ENCODE measurements around the gene PUSL1. TPM values are rescaled to one million over a fixed set of nuclear protein-coding genes. Genes with fewer than 3 reads are reported as not detected.

PUSL1 gene
- total and polyA plus RNA-seq, 2 of the 13 experiments (the other 11 are each of a cell fraction or from before 2014, with no cell fraction given): 8.3 to 22.2 TPM

DNA sequence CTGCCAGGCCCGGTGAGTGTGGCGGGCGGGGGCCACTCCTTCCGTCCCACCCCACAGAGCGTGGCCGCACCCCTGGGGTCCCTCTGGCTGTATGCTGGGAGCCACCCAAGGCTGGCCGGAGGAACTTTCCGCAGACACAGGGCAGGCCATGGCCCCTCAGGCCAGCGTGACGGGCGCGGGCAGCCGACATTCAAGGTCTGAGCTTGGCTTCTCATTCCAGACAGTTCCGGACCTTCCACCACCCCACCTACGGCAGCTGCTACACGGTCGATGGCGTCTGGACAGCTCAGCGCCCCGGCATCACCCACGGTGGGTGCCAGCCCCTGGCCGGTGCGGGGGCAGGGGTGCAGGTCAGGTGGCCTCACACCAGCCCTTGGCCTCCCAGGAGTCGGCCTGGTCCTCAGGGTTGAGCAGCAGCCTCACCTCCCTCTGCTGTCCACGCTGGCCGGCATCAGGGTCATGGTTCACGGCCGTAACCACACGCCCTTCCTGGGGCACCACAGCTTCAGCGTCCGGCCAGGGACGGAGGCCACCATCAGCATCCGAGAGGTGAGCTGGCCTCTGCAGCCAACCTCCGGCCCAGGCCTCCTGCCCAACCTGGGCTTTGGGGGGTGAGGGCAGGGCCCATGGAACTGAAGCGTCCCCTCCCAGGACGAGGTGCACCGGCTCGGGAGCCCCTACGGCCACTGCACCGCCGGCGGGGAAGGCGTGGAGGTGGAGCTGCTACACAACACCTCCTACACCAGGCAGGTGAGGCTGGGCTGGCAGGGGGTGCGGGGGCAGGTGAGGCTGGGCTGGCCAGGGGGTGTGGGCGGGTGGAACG lies 20.9 kb upstream of the PUSL1 start (continued):
- TF ChIP-seq, protein P1, sequence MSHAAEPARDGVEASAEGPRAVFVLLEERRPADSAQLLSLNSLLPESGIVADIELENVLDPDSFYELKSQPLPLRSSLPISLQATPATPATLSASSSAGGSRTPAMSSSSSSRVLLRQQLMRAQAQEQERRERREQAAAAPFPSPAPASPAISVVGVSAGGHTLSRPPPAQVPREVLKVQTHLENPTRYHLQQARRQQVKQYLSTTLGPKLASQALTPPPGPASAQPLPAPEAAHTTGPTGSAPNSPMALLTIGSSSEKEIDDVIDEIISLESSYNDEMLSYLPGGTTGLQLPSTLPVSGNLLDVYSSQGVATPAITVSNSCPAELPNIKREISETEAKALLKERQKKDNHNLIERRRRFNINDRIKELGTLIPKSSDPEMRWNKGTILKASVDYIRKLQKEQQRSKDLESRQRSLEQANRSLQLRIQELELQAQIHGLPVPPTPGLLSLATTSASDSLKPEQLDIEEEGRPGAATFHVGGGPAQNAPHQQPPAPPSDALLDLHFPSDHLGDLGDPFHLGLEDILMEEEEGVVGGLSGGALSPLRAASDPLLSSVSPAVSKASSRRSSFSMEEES (CRISPR knock-in tag; IDR thresholded peaks at IDR 0.05): no peak
- peak; percentile 27; the same call in 1 of the 2 replicates for TF ChIP-seq YEATS4 (CRISPR knock-in tag; IDR thresholded peaks at IDR 0.05; ENCODE audit: borderline replicate concordance)
- TF ChIP-seq ONECUT2 (CRISPR knock-in tag; IDR thresholded peaks at IDR 0.05): no peak
- no peak for TF ChIP-seq HOMEZ (CRISPR knock-in tag; IDR thresholded peaks at IDR 0.05; ENCODE audit: low read depth)
- no peak for TF ChIP-seq ZNF766 (CRISPR knock-in tag; IDR thresholded peaks at IDR 0.05; ENCODE audit: borderline replicate concordance)
- no peak for TF ChIP-seq RBFOX2 (IDR thresholded peaks at IDR 0.05; ENCODE audit: low read depth, low read length)
- no peak for TF ChIP-seq ZNF660 (CRISPR knock-in tag; IDR thresholded peaks at IDR 0.05; ENCODE audit: borderline replicate concordance, low read depth)
- peak; percentile 73 for TF ChIP-seq GABPB1 (CRISPR knock-in tag; IDR thresholded peaks at IDR 0.05)
- no peak for TF ChIP-seq ETV6 (CRISPR knock-in tag; conservative IDR thresholded peaks at IDR 0.05)
- no peak for TF ChIP-seq TEAD2 (CRISPR knock-in tag; IDR thresholded peaks at IDR 0.05)
- no peak for TF ChIP-seq ZNF12 (CRISPR knock-in tag; IDR thresholded peaks at IDR 0.05)
- TF ChIP-seq BCL6 (CRISPR knock-in tag; IDR thresholded peaks at IDR 0.05): 0 out of 2 replicates have a peak, but pooled peaks have one; percentile 20
- no peak for TF ChIP-seq ZBTB3 (CRISPR knock-in tag; IDR thresholded peaks at IDR 0.05; ENCODE audit: borderline replicate concordance, low read depth)
- TF ChIP-seq FOXK1 (CRISPR knock-in tag; IDR thresholded peaks at IDR 0.05; ENCODE audit: borderline replicate concordance, low read depth): no peak
- no peak for TF ChIP-seq CHD4 (IDR thresholded peaks at IDR 0.05; ENCODE audit: borderline replicate concordance, low read length)
- TF ChIP-seq RELA (CRISPR knock-in tag; IDR thresholded peaks at IDR 0.05): no peak
- TF ChIP-seq, protein P2, sequence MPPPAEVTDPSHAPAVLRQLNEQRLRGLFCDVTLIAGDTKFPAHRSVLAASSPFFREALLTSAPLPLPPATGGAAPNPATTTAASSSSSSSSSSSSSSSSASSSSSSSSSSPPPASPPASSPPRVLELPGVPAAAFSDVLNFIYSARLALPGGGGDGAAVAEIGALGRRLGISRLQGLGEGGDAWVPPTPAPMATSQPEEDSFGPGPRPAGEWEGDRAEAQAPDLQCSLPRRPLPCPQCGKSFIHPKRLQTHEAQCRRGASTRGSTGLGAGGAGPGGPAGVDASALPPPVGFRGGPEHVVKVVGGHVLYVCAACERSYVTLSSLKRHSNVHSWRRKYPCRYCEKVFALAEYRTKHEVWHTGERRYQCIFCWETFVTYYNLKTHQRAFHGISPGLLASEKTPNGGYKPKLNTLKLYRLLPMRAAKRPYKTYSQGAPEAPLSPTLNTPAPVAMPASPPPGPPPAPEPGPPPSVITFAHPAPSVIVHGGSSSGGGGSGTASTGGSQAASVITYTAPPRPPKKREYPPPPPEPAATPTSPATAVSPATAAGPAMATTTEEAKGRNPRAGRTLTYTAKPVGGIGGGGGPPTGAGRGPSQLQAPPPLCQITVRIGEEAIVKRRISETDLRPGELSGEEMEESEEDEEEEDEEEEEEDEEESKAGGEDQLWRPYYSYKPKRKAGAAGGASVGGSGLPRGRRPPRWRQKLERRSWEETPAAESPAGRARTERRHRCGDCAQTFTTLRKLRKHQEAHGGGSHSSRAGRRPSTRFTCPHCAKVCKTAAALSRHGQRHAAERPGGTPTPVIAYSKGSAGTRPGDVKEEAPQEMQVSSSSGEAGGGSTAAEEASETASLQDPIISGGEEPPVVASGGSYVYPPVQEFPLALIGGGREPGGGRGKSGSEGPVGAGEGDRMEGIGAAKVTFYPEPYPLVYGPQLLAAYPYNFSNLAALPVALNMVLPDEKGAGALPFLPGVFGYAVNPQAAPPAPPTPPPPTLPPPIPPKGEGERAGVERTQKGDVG (CRISPR knock-in tag; IDR thresholded peaks at IDR 0.05; ENCODE audit: borderline replicate concordance): no peak
- no peak for TF ChIP-seq BHLHE40 (IDR thresholded peaks at IDR 0.05; ENCODE audit: low read length)
- no peak for TF ChIP-seq NFATC3 (CRISPR knock-in tag; IDR thresholded peaks at IDR 0.05)
- TF ChIP-seq ZBTB7A (CRISPR knock-in tag; IDR thresholded peaks at IDR 0.05): no peak
- no peak for TF ChIP-seq ZNF282 (IDR thresholded peaks at IDR 0.05; ENCODE audit: partially characterized antibody)
- TF ChIP-seq FOSL2 (CRISPR knock-in tag; IDR thresholded peaks at IDR 0.05): no peak; the same call in 1 of the 2 replicates
- TF ChIP-seq RFXAP (CRISPR knock-in tag; IDR thresholded peaks at IDR 0.05; ENCODE audit: borderline replicate concordance): peak; percentile 42; the same call in 1 of the 2 replicates
- 0 out of 2 replicates have a peak, but pooled peaks have one; percentile 38 for TF ChIP-seq ZNF543 (CRISPR knock-in tag; IDR thresholded peaks at IDR 0.05)
- TF ChIP-seq ZNF180 (CRISPR knock-in tag; IDR thresholded peaks at IDR 0.05; ENCODE audit: borderline replicate concordance, low read depth): no peak

Data from HepG2 (cell line).